Stimulated activated CD8-positive, alpha-beta memory T cell treated with anti-CD3 and anti-CD28 coated beads, Interleukin-2, amount 100 ng/mL, for 1 hour (primary cell): Measurements from ENCODE around the gene LBR.

Experiments used
- DNase-seq, 2 donors: peaks; one replicate each; pipeline ENCODE4 v3.0.0-alpha.2; 2020; ENCODE audit warnings: low read depth in 2 of 2

Gene LBR

DNA sequence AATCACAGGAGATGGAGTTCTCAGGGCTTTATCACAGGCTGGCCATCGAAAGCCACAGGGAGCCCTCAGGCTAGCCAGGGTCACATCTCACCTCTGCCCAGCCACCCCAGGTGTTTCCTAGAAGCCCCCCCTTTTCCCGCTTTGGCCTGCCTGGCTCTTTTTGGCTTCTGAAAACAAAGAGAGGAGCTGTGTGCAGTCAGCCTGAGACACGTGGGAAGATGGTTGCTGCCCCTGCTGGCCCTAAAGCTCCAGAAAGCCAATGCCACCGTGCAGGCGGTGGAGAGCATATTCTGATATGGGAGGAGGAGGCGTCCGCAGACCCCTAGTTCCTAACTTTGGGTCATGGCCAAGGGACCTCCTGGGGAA lies 18.7 kb upstream of the LBR start:
- no peak for DNase-seq

DNA sequence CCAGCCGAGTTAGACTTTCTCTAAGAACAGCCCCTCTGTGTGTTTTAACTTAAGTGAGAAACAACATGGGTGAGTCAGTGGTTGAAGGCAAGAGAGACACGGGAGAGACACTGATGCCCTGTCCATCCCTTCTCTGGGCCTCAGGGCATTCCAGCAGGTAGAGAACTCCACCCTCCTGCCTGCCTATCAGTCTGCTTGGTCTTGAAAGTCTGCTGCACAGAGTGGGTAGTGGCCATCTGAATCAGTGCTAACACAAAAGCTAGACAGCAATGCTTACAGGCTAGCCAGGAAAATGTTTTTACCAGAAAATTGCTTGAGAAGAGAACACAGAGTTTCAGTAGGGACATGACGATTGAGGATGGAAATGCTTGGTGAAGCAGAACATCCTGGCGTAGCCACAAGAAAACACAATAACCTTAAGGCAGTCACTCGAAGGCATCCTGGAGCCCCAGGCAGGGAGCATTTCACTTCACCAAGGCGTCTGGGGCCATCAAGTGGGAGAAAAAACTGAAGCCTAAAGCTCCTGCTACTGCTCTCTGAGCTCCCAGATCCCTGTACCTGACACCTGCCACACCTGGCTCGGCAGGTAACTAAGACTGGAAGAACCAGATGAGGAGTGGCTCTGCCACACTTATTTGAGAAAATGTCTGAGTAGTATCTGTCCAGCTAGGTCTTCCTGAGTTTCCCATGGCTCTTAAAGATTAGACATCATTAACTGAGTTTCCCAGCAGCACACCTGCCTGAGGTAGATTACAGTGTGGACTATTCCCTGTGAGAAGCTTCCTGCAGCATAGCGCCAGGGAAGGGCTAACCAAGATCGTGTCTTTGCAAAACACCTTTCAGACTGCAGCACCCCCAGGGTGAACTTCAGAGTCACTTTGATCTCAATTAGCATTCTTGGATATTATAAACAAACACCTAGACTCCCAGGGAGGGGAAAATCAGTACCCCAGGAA lies 18.1 kb upstream of the LBR start:
- no peak for DNase-seq

DNA sequence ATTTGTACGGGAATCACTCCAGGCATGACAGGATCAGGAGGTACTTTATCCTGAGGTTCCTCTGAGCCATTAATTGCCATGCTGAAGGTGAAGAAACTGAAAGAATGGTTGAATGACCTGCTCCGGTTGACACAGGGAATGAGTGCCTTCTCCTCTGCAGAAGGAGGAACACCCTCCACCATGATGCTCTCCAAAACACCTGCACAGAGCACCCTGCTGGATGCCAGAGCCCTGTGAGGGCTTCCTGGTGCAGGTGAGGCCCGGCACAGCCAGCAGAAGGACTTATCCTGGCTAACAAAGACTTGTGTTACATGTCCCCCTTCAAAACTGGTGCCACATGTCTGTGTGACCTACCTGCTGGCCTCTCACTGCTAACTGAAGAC lies 14.3 kb upstream of the LBR start:
- DNase-seq, result no peak

DNA sequence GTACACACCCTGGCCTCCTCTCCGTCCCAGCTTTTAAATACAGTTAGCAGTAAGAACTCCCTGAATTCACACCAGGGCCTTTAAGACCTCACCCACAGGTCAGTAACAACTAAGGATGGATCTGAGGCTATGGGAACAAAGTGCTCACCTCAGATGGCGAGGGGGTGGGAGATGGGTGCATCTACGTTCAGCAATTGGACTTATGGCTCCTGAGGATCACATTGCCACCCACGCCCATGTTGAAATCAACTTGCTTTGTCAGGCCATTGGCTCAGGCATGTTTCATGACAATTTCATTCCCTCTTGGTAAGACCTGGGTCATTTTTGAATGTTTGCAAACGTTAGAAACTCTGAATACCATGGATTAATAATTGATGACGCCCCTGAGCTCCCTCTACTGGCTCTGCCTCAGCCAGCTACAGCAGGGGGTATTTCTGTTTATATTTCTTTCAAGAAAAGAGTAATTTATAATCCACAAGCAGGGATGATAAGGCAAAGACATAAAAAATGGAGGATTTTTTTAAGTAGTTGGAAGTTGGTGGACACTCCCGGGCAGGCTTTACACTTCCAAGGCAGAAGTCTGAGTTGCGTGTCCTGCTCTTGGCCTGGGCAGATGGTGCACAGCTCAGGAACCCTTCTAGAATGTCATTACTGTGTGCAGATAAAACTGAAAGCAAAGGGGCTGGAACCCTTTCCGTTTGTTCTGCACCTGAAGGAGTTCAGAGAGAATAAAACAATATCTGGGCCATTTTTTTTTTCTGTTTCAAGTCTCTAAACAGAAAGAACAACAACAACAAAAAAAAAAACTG lies 13.7 kb upstream of the LBR start:
- DNase-seq, result no peak

DNA sequence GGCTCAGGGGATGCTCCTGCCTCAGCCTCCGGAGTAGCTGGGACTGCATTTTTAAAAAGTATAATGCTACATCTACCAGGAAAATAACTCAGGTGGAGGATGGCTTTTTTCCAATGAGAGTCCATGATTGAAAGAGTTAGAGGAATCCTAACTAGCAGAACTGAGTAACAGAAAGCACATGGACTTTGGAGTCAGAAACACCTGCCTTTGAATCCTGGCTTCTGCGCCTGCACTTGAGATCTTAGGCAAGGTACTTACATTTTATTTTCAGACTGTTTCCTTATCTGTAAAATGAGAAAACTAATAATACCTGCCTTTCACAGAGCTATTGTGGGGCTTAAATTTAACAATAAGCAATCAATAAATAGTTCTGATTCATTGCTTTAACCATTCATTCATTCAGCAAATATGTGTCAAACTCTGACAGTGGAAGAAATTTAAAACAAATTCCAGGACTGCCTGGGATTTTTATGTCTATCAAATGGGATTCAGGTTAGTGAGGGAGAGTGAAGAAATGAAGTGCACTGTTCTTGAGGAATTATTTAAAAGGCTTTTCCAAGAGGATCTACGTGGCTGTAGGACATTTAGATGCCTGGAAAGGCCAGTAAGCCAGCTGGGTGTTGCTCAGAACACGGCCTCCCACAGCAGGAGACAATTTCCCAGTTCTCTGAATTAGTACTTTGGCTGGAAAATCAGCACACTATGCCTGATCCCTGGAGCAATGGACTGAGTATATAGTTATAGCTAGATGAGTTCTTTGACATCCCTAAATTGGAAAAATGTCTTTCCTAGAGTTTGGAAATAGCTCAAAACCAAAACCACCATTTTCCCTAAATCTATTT lies 12.8 kb upstream of the LBR start:
- no peak for DNase-seq

DNA sequence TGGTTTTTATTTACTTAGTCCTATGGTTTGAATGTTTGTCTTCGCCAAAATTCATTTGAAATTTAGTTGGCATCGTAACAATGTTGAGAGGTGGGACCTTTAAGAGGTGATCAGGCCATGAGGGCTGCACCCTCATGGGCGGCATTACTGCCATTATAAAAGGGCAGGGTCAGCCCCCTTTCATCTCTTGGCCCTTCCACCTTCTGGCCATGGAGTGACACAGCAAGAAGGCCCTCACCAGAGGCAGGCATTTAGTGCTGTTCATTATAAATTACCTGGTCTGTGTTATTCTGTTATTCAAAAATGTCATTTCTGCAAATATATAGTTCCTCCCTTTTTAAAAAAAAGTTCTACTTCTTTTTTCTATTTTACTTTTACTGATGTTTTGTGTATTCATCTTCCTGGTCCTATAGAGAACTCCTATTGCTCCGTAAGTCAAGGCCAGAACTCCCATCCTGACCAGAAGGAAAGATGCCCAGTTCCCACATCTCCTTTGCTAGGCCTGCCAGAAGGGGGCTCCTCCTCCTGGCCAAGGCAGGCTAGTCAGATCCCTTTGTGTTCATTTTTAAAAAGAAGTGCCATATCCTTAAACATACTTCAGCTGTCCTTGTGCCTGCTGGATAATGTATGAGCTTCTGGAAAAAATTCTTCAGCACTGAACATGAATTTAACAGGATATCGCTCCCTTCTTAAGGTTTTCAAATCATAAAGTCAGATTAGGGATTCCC lies 10.0 kb upstream of the LBR start:
- DNase-seq, result no peak

DNA sequence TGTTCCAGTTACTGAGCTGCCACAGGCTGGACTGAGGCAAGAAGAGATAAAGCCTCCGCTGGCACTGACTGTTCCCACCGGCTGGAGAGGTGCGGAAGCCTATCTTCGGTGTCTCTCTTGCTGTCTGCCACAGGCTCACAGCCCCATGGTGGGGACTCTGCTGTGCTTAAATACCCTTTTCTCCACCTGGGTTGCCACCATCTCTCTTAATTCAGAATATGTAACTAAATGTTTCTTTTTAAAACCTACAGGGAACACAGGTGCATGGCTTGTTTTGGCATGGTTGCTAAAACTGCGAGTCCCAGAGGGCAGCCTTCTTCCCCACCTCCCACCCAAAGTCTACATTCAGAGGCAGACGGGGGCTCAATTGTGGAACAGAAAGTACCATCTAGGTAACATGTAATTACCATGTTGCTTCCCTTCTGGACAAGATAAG lies 8.1 kb upstream of the LBR start:
- DNase-seq, result no peak

DNA sequence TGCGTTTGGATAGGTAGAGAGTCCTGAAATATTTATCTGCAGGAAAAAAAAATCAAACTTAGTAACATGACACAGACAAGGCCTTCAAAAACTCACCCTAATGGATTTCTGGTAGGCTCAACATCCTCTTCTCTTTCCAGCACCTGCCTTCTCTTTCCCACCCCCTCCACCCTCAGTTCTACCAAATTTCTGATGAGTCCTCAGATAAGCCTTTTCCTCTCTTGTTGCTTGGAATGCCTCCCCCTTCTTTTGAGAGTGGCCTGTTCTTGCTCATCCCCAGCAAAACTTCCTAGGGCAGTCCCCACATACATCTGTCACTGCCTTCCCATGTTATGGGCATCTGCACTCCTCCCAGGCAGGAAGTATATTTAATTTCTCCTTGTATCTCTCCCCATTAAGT lies 7.6 kb upstream of the LBR start:
- DNase-seq, result no peak

DNA sequence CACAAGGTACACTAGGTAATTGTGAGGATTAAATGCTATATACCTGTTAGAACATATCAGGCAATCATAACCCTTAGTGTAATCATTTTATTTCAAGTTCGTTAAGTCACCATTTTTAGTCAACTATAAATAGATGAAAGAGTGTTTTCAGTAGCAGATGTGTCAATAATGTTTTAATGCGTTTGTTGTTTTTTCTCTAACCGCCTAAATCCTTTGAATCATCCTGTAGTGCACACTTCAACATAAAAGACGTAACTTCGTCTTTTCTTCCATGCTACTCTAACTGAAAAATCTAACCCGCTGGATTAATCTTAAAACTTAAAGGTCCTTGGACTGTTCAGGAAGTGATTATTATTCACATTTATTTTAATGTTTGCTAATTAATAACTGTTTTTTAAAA lies 7.2 kb upstream of the LBR start:
- DNase-seq, result no peak

DNA sequence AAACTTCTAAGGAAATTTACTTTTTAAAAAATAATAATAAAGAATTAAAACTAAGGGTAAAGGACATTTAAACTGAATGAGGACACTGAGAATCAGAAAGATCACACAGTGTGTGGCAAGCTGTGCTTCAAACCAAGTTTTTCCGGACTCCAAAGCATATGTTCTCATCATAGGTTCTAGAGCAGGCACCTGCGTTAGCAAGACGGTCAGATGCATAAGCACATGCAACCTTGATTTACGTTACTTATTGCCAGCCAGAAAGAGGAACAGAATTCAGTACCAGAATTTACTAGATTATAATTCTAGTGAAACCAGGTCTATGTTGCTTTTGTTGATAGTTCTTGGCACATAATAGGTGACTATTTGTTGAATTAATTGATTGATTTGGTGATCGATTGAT lies 6.2 kb upstream of the LBR start:
- DNase-seq, result no peak

DNA sequence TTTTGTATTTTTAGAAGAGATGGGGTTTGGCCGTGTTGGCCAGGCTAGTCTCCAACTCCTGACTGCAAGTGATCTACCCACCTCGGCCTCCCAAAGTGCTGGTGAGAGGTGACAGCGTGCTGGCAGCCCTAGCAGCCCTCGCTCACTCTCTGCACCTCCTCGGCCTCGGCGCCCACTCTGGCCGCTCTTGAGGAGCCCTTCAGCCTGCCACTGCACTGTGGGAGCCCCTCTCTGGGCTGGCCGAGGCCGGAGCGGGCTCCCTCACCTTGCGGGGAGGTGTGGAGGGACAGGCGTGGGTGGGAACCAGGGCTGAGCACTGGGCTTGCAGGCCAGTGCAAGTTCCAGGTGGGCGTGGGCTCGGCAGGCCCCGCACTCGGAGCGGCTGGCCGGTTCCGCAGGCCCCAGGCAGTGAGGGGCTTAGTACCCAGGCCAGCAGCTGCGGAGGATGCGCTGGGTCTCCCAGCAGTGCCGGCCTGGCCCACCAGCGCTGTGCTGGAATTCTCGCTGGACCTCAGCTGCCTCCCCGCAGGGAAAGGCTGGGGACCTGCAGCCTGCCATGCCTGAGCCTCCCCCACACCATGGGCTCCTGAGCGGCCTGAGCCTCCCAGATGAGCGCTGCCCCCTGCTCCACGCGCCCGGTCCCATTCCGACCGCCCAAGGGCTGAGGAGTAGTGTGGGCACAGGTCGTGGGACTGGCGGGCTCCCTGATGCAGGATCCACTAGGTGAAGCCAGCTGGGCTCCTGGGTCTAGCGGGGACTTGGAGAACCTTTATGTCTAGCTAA lies 3.4 kb upstream of the LBR start:
- DNase-seq, result no peak

DNA sequence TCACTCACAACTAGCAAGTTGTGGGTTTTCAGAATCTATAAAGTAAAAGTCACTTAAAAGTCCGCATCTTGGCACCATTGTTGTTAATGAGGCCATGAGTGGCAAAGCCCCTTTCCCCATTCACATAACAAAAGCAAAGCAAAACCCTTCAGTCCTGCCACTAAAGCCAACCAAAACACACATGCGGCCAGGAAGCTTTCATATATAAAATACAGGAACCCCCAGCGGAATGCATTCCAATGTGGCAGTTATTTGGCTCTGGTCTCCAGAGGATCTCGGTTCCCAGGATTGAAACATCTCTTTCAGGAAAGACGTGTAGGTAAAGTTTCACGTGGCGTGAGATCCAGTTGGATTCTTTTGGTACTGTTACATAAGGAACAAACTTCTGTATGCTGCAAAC lies 2.5 kb upstream of the LBR start:
- DNase-seq, result no peak

DNA sequence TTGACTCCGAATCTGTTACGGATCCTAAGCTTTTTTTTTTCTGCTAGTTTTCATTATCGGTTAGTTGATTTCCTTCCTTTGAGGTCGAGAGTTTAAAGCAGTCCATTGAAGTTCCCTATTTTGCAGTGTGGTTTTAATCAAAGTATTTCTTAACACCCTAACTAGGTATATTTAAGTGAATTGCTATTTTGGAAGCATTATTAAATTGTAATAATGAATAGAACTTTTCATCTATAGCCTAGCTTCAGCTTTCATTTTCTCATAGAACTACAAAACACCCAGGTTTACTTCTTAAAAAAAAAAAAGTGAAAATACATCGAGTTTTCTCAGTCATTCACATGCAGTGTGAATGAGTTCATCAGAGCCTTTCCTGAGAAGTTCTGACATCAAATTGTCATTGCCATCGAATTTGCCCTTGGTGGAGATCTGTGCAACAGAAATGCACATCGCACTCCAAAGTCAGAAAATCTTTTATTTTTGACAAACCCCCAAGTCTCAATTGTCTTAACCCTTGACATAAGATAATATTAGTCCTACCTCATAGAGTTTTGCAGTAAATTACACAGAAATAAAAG lies 1.1 kb upstream of the LBR start:
- no peak for DNase-seq

DNA sequence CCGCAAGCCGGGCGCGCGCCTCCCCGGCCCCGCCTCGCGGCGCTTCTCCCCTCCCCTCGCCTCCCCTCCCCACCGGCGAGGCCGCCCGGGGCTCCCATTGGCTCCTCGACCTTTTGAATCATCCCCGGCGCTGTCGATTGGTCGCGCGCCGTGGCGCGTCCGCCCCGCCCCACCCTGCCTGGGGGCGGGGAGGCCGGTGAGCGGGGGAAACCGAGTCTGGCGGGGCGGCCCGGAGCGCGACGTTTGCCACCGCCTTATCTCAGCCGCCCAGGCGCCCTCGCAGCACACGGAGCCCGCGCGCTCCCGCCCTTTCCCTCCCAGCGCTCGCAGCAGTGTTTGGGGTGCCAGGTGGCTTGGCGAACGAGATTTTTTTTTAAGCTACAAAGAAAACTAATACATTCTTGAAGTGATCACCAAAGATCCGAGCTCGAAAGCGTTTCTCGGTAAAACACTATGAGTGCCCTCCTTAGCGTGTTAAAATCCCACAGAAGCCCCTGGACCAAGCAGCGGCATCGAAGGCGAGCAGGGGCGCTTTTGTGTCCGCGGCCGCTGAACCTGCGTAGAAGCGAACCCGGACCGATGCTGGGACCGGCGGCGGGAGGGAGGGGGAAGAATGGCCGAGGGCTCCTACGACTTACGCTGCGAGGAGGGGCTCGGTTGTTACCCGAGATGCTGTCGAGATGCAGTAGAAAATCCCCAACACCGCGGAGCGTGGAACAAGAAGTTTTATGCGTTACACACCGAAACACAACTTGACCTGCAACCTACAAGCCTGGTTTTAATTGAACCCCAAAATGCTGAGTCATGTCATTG lies 436 bp upstream of the LBR start:
- DNase-seq, result peak; percentile 78 to 85

DNA sequence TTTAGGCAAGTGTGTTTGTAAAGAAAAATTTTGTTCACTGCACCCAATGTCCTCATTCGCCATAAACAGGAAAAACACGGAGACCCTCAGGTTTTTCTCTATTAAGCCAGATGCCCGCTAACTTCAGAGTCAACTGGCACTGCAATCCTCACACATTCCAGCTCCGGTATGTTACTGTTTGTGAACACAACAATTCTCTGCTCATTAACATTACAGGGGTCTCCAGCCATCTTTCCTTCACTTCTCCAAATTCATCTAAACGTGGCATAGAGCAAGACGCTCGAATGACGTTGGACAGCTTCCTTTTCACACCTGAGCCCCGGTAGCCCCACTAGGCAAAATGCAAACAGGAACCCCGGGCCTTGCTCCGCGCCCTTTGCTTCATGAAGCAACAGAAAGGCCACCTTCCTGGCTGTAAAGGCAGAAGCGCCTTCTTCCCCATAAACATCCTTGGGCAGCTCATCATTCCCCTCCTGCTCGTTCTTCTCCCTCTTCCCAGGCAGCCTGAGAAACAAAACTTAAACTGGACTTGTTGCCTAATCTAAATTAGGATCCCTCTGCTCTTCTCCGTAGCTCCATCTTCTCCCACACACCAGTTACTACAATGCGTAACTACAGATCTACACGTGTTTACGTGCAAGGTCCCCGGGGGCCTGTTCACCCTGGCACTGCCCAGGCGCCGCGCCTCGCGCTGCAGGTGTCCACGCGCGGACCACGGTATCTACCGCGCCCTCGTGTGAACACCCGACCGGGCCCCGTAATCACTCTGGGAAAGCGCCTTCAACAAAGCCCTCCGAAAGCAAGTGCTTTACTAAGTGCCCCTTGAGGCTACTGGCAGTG lies 1.2 kb downstream of the LBR start:
- no peak for DNase-seq

DNA sequence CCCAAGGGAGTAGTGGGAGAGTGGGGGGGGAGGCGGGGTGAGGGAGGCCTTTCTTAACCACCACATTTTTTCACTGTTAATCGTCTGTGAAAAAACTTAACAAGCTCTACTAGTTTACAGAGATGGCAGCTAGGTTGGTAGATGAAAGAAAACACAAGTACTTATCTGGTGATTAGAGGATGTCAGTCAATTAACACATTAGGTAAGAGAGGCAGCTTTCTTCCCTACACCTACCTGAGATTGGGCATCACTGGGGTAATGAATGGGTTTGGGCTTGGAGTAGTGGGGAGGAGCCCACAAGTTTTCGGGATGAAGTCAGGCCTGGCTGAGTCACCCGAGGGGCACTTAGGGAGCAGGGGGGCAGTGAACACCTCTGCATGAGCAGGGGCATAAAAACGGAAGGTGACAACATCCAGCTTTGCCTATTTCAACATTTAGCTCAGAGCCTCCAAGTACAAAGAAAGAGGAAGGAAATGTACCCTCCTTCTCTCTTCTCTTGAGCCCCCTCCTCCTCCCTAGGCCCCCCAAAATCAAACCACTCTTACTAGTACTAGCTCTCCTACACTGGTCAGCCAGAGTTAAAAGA lies 2.5 kb downstream of the LBR start:
- no peak for DNase-seq

DNA sequence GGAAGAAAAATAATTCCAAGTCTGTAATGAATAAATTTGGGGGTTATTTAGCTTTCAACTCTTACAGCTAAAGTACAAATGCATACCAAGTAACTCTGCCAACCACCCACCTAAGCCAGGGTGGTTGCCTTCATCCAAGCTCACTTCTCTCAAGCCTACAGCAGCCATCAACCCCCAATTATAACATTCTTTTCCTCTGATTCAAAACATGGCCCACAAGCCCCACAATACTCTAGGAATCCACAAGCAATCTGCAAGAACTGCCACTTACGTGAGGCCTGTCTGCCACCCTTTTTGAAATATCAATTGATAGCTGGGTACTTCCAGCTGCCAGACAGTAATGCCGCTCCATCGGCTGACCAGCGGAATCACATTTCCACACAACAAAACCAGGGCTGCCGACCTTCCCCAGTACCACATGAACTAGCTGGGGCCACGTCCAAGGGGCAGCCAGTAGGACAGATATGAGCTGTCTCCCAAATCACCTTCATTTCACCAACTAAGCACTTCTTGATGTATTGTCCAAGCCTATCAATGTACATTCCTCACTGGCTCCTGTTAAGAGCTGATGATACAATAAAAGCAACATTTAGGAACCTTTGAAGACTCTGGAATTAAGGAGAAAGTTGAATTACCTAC lies 3.2 kb downstream of the LBR start:
- no peak for DNase-seq

DNA sequence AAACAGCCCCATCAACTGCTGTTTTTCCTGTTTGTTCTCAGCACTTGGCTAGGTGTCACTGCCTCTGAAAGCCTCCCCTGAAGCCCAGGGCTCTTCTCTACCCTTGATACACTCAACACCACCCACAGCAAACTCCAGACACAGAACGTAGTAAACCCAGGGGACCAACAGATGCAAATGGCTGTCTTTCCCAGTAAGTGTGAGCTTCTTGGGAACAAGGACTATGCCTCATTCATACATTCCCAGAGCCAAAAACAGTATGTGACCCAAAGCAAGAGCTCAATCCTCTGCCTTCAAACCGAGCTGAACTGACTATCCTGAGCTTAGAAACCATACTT lies 4.4 kb downstream of the LBR start:
- no peak for DNase-seq
